ENCODE measurements around the gene STAT5B. TPM values are rescaled to one million over a fixed set of nuclear protein-coding genes. Genes with fewer than 3 reads are reported as not detected.
A peak's percentile ranks its signal among the peaks of the same experiment; 100 is the strongest.

Gene STAT5B
- polyA plus RNA-seq, 3 donors = 28.5 to 103 (median 47.9) TPM

- H3K4me1 Mint-ChIP-seq = peaks cover 28% of the 10 kb centered on the region
- H3K27me3 ChIP-seq (ENCODE audit: control insufficient read depth in 2 of 2, insufficient read depth in 2 of 2, low read length in 2 of 2) = no peaks in the 10 kb centered on the region
- intact Hi-C loops (cut with micrococcal nuclease) = no loop called here
- no peak overlapping the region for H3K4me2 ChIP-seq (replicated peaks; ENCODE audit: extremely low read depth, low read length, poor library complexity, severe bottlenecking)
- no peaks in the 10 kb centered on the region for H3K9me3 Mint-ChIP-seq
- no peak for DNase-seq
- H3K9me3 ChIP-seq (replicated peaks in 1 of 2; ENCODE audit: control insufficient read depth in 1 of 2, insufficient read depth in 1 of 2, low read length in 2 of 2) = no peaks in the 10 kb centered on the region
- no peak overlapping the region for H2AFZ ChIP-seq (ENCODE audit: insufficient read depth, low read depth, low read length, poor library complexity, severe bottlenecking)
- peaks cover 52 to 77% of the 10 kb centered on the region in 2 donors for H3K36me3 ChIP-seq (replicated peaks in 1 of 2; ENCODE audit: control insufficient read depth in 1 of 2, insufficient read depth in 2 of 2, low read length in 2 of 2)
- no peak overlapping the region for H3K4me3 Mint-ChIP-seq
- no peaks in the 10 kb centered on the region for H3K79me2 ChIP-seq (ENCODE audit: insufficient read depth, low read length)
- H3K4me1 ChIP-seq (ENCODE audit: control insufficient read depth in 1 of 2, insufficient read depth in 2 of 2, low read length in 2 of 2) = peaks cover 29 to 32% of the 10 kb centered on the region in 2 donors
- peaks cover 0 to 4% (median 0%) of the 10 kb centered on the region in 3 donors for H3K27me3 Mint-ChIP-seq (ENCODE audit: low read depth in 3 of 3)
- H3K27ac ChIP-seq (ENCODE audit: low read depth in 1 of 2, low read length in 2 of 2) = no peak overlapping the region
- H3K9ac ChIP-seq (ENCODE audit: insufficient read depth, low read length, poor library complexity, severe bottlenecking) = no peak overlapping the region
- peaks cover 59 to 82% of the 10 kb centered on the region in 2 donors for H3K36me3 Mint-ChIP-seq
- H4K20me1 ChIP-seq (ENCODE audit: insufficient read depth, low read length) = no peaks in the 10 kb centered on the region
- TF ChIP-seq CTCF (IDR thresholded peaks at IDR 0.05) = no peak
- no peak overlapping the region for H3K27ac Mint-ChIP-seq
- WGBS (ENCODE audit: insufficient coverage) = 100% methylated on average over 1 of the region's 2 CpGs
- H3K4me3 ChIP-seq (replicated peaks in 1 of 3; ENCODE audit: low read depth in 2 of 3, low read length in 3 of 3) = no peak overlapping the region
Observed at GRCh38 chr17:42203354-42203753, 72.8 kb downstream of the STAT5B start.

DNA sequence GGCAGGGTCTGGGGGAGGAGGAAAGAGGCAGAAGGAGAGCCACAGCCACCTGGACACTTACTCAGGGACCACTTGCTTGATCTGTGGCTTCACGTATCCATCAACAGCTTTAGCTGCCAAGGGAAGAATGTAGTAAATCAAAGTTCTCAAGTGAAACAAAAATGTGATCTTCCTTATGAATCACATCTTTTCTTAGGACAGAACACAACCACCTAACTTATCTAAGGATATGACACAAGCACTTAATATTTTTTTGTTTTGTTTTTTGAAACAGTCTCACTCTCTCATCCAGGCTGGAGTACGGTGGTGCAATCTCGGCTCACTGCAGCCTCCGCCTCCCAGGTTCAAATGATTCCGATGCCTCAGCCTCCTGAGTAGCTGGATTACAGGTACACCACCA, 73.5 kb downstream of the STAT5B start:
- Histone ChIP-seq H2AFZ (ENCODE audit: insufficient read depth, low read depth, low read length, poor library complexity, severe bottlenecking) (no peak overlapping the region), H3K79me2 (ENCODE audit: insufficient read depth, low read length) (no peaks in the 10 kb centered on the region), H3K36me3 (replicated peaks in 1 of 2; ENCODE audit: control insufficient read depth in 1 of 2, insufficient read depth in 2 of 2, low read length in 2 of 2) (peaks cover 52 to 72% of the 10 kb centered on the region in 2 donors), H3K9me3 (replicated peaks in 1 of 2; ENCODE audit: control insufficient read depth in 1 of 2, insufficient read depth in 1 of 2, low read length in 2 of 2) (no peaks in the 10 kb centered on the region), H3K27me3 (ENCODE audit: control insufficient read depth in 2 of 2, insufficient read depth in 2 of 2, low read length in 2 of 2) (no peaks in the 10 kb centered on the region), H3K4me1 (ENCODE audit: control insufficient read depth in 1 of 2, insufficient read depth in 2 of 2, low read length in 2 of 2) (peaks cover 30 to 37% of the 10 kb centered on the region in 2 donors), H3K4me2 (replicated peaks; ENCODE audit: extremely low read depth, low read length, poor library complexity, severe bottlenecking) (no peak overlapping the region), H3K27ac (ENCODE audit: low read depth in 1 of 2, low read length in 2 of 2) (no peak overlapping the region), H3K9ac (ENCODE audit: insufficient read depth, low read length, poor library complexity, severe bottlenecking) (no peak overlapping the region), H4K20me1 (ENCODE audit: insufficient read depth, low read length) (no peaks in the 10 kb centered on the region), H3K4me3 (replicated peaks in 1 of 3; ENCODE audit: low read depth in 2 of 3, low read length in 3 of 3) (no peak overlapping the region)
- Mint-ChIP-seq H3K4me1 (peaks cover 28% of the 10 kb centered on the region), H3K9me3 (no peaks in the 10 kb centered on the region), H3K27ac (peak overlapping the region in 3 of 7 donors; percentile 29 to 71 (median 65)), H3K36me3 (peaks cover 59 to 77% of the 10 kb centered on the region in 2 donors), H3K27me3 (ENCODE audit: low read depth in 3 of 3) (peaks cover 0 to 4% (median 0%) of the 10 kb centered on the region in 3 donors), H3K4me3 (no peak overlapping the region)
- no peak for TF ChIP-seq CTCF (IDR thresholded peaks at IDR 0.05)
- intact Hi-C loops (cut with micrococcal nuclease) = no loop called here
- no peak for DNase-seq
- WGBS (ENCODE audit: insufficient coverage) = no CpG with 5 or more reads among the region's 5 CpGs
